SU-DHL-6 (cell line): ENCODE data around the gene ATP8A2.

Experiments
- H2AFZ ChIP-seq: fragments of 200-600 bp; sonication (generic); 2 replicates; pipeline ENCODE4 v1.6.1; 2014; ENCODE audit warnings: low read depth, mild to moderate bottlenecking, moderate library complexity, mixed read lengths, antibody characterized with exemption, low read length; ENCODE audit not compliant: severe bottlenecking
- H3F3A ChIP-seq: fragments of 200-600 bp; shearing (Covaris generic); 2 replicates; pipeline ENCODE4 v1.6.0; 2016; ENCODE audit warnings: antibody characterized with exemption, mild to moderate bottlenecking; ENCODE audit not compliant: insufficient read depth
- H3K27ac ChIP-seq: fragments of 200-600 bp; sonication (generic); 2 replicates; pipeline ENCODE4 v1.5.1; 2016; ENCODE audit warnings: low read depth, mild to moderate bottlenecking, low read length, moderate library complexity, mixed read lengths
- H3K27me3 ChIP-seq: fragments of 200-600 bp; sonication (generic), shearing (Covaris generic); 2 replicates; pipeline ENCODE4 v1.6.0; 2014; ENCODE audit warnings: mild to moderate bottlenecking, low read length
- H3K36me3 ChIP-seq: fragments of 200-600 bp; sonication (generic); 2 replicates; pipeline ENCODE4 v1.6.1; 2014; ENCODE audit warnings: mild to moderate bottlenecking, low read length, mixed read lengths
- H3K4me2 ChIP-seq: fragments of 300-600, 200-600 bp; shearing (Covaris generic), sonication (generic); 2 replicates; pipeline ENCODE4 v1.6.0; 2014; ENCODE audit warnings: low read length, low read depth, mild to moderate bottlenecking; ENCODE audit not compliant: poor library complexity, severe bottlenecking
- H3K4me3 ChIP-seq: fragments of 200-600 bp; sonication (generic); 2 replicates; pipeline ENCODE4 v1.5.1; 2014; ENCODE audit warnings: antibody characterized with exemption, low read length, mild to moderate bottlenecking, mixed read lengths; ENCODE audit not compliant: insufficient read depth, poor library complexity, severe bottlenecking
- H3K79me2 ChIP-seq: fragments of 200-600 bp; sonication (generic); 2 replicates; pipeline ENCODE4 v1.6.1; 2014; ENCODE audit warnings: mild to moderate bottlenecking, low read length, moderate library complexity; ENCODE audit not compliant: insufficient read depth
- H3K9ac ChIP-seq: fragments of 200-600 bp; sonication (generic); 2 replicates; pipeline ENCODE4 v1.7.0; 2014; ENCODE audit warnings: mild to moderate bottlenecking, low read length
- H3K9me2 ChIP-seq: fragments of 200-600 bp; sonication (generic); replicated peaks from 2 replicates; pipeline ENCODE4 v1.6.1; 2014; ENCODE audit warnings: low read length; ENCODE audit not compliant: insufficient read depth
- H3K9me3 ChIP-seq: fragments of 200-600 bp; sonication (generic); 2 replicates; pipeline ENCODE4 v1.6.1; 2014; ENCODE audit warnings: low read length, mixed read lengths; ENCODE audit not compliant: insufficient read depth
- H4K20me1 ChIP-seq: fragments of 200-600 bp; sonication (generic); 2 replicates; pipeline ENCODE4 v1.6.1; 2014; ENCODE audit warnings: low read depth, mild to moderate bottlenecking, antibody characterized with exemption, low read length, moderate library complexity, mixed read lengths
- EZH2phosphoT487 ChIP-seq: fragments of 200-600 bp; sonication (generic), shearing (Covaris generic); conservative IDR thresholded peaks from 2 replicates; pipeline ENCODE4 v1.6.1; 2018; ENCODE audit warnings: mild to moderate bottlenecking, antibody characterized with exemption, low read length, moderate library complexity, mixed read lengths
- TF ChIP-seq, protein P1 (sequence below): fragments of 200-600 bp; sonication (generic); IDR thresholded peaks from one replicate; pipeline ENCODE4 v1.5.1; 2017; ENCODE audit warnings: antibody characterized with exemption, mild to moderate bottlenecking, low read length, moderate library complexity; ENCODE audit not compliant: insufficient read depth, poor library complexity, severe bottlenecking

The ATP8A2 gene

DNA sequence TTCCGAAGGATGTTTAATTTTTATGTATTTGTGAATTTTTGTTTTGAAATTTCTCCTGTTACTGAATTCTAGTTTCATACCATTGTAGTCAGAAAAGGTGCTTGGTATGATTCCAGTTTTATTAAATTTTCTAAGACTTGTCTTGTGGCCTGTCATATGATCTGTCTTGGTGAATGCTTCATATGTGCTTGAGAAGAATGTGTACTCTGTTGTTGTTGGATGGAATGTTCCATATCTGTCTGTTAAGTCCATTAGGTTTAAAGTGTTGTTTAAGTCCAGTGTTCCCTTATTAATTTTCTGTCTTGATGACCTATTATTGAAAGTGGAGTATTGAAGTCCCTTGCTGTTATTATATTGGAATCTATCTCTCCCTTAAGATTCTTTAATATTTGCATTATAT is 273.9 kb downstream of the ATP8A2 start:
- H3K4me2 ChIP-seq: no peak overlapping the region
- no peaks in the 10 kb centered on the region for H3F3A ChIP-seq
- H4K20me1 ChIP-seq: no peaks in the 10 kb centered on the region
- H3K79me2 ChIP-seq: no peaks in the 10 kb centered on the region
- H3K27me3 ChIP-seq: no peaks in the 10 kb centered on the region
- H3K9ac ChIP-seq: no peak overlapping the region
- H3K36me3 ChIP-seq: no peaks in the 10 kb centered on the region
- no peak overlapping the region for H3K27ac ChIP-seq
- no peaks in the 10 kb centered on the region for H3K9me2 ChIP-seq
- H2AFZ ChIP-seq: no peak overlapping the region
- no peak overlapping the region for H3K4me3 ChIP-seq
- TF ChIP-seq, protein P1, sequence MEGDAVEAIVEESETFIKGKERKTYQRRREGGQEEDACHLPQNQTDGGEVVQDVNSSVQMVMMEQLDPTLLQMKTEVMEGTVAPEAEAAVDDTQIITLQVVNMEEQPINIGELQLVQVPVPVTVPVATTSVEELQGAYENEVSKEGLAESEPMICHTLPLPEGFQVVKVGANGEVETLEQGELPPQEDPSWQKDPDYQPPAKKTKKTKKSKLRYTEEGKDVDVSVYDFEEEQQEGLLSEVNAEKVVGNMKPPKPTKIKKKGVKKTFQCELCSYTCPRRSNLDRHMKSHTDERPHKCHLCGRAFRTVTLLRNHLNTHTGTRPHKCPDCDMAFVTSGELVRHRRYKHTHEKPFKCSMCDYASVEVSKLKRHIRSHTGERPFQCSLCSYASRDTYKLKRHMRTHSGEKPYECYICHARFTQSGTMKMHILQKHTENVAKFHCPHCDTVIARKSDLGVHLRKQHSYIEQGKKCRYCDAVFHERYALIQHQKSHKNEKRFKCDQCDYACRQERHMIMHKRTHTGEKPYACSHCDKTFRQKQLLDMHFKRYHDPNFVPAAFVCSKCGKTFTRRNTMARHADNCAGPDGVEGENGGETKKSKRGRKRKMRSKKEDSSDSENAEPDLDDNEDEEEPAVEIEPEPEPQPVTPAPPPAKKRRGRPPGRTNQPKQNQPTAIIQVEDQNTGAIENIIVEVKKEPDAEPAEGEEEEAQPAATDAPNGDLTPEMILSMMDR: no peak
- no peak for TF ChIP-seq EZH2phosphoT487
- H3K9me3 ChIP-seq: no peaks in the 10 kb centered on the region

DNA sequence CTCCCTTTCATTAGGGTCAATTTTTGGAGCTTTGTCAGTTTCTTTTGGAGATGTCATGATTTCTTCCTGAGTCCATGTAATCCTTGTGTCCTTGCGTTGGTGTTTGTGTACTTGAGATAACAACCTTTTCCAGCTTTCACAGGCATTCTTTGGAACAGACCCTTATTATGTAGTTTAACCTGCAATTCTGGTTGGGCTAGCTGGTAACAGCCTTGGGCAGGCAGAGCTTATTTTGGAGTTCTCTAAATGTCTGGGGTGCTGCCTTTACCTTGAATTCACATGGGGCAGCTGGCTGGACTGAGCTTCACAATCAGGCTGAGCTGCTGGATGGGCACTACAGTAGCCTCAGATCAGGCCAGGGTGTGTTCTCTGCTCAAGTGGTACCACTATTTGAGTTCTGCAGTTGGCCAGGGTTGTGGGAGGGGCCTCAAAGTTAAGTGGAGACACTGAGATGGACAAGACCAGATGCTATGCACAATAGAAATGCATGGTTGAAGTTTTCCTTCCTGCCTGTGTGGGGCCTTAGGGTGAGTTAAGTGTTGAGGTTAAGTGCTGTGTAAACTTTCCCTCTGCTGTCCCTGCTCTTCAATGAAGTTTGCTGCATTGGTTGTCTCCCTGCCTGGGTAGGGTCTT is 277.3 kb downstream of the ATP8A2 start:
- Histone ChIP-seq H3K9ac (no peak overlapping the region), H3K4me3 (no peak overlapping the region), H3F3A (no peaks in the 10 kb centered on the region), H3K9me2 (no peaks in the 10 kb centered on the region), H3K27me3 (no peaks in the 10 kb centered on the region), H4K20me1 (no peaks in the 10 kb centered on the region), H2AFZ (no peak overlapping the region), H3K27ac (no peak overlapping the region), H3K79me2 (no peaks in the 10 kb centered on the region), H3K4me2 (no peak overlapping the region), H3K36me3 (no peaks in the 10 kb centered on the region), H3K9me3 (no peaks in the 10 kb centered on the region)
- TF ChIP-seq, protein P1: no peak
- TF ChIP-seq EZH2phosphoT487: no peak

DNA sequence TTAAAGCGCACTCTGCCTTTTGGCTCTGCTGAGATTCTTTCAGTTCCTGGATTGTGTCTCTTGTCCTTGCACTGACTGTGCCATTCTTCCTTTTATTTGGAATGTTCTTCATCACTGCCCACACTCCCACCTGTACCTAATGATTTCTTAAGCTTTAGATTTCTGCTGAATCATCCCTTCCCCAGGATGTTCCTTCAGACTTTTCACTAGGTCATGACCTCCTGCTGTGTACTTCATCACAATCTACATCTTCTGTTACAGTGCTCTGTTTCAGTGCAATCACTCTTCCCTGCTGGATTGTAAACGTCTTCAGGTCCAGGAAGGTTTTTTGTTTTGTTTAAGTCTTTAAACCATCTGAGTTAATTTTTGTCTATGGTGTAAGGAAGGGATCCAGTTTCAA is 281.0 kb downstream of the ATP8A2 start:
- no peak overlapping the region for H3K4me2 ChIP-seq
- H3K27ac ChIP-seq: no peak overlapping the region
- no peaks in the 10 kb centered on the region for H3K79me2 ChIP-seq
- H3K9me3 ChIP-seq: no peaks in the 10 kb centered on the region
- H3K9ac ChIP-seq: no peak overlapping the region
- no peaks in the 10 kb centered on the region for H3K9me2 ChIP-seq
- no peak for TF ChIP-seq EZH2phosphoT487
- TF ChIP-seq, protein P1: no peak
- no peaks in the 10 kb centered on the region for H3K36me3 ChIP-seq
- H3K4me3 ChIP-seq: no peak overlapping the region
- no peaks in the 10 kb centered on the region for H4K20me1 ChIP-seq
- no peaks in the 10 kb centered on the region for H3F3A ChIP-seq
- H3K27me3 ChIP-seq: no peaks in the 10 kb centered on the region
- no peak overlapping the region for H2AFZ ChIP-seq
